ENCODE results near the gene PLA2R1. TPM values are rescaled to one million over a fixed set of nuclear protein-coding genes. Genes with fewer than 3 reads are reported as not detected.

The PLA2R1 gene
- total and polyA plus RNA-seq, 4 experiments from 2014 or later: not detected

DNA sequence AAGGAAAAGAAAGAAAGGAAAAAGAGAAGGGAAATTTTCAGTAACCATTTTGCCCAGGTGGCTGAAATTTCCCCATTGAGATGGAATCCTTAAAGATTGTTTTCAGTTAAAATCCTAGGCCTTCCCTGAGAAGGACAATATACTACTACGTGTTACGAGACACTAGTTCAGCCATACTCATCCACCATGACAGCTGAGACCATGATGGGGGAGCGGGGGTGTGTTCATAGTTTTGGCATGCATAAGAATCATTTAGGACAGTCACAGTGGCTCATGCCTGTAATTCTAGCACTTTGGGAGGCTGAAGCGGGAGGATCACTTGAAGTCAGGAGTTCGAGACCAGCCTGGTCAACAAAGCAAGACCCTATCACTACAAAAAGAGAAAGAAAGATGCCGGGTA is 28.0 kb downstream of the PLA2R1 start:
- no peak for DNase-seq
- no peaks in the 10 kb centered on the region for H3K27me3 ChIP-seq (ENCODE audit: insufficient read depth, low read length)
- no peak overlapping the region for H3K27ac ChIP-seq (ENCODE audit: low read depth, low read length)
- no peaks in the 10 kb centered on the region for H3K36me3 ChIP-seq (ENCODE audit: insufficient read depth, low read length)
- Mint-ChIP-seq H3K9me3 (no peaks in the 10 kb centered on the region), H3K4me3 (no peak overlapping the region), H3K4me1 (no peaks in the 10 kb centered on the region), H3K36me3 (no peaks in the 10 kb centered on the region), H3K27me3 (peaks cover 0 to 2% of the 10 kb centered on the region in 2 donors), H3K27ac (no peak overlapping the region)
- POLR2A ChIA-PET (ENCODE audit: partially characterized antibody): no interaction called here
- no peaks in the 10 kb centered on the region for H3K9me3 ChIP-seq (ENCODE audit: control insufficient read depth in 1 of 2, low read length in 2 of 2)
- H3K4me3 ChIP-seq (ENCODE audit: low read length in 2 of 2): no peak overlapping the region
- CTCF ChIA-PET (ENCODE audit: partially characterized antibody): no interaction called here
- intact Hi-C loops (cut with micrococcal nuclease): no loop called here
- no peaks in the 10 kb centered on the region for H3K4me1 ChIP-seq (ENCODE audit: insufficient read depth, low read length)

DNA sequence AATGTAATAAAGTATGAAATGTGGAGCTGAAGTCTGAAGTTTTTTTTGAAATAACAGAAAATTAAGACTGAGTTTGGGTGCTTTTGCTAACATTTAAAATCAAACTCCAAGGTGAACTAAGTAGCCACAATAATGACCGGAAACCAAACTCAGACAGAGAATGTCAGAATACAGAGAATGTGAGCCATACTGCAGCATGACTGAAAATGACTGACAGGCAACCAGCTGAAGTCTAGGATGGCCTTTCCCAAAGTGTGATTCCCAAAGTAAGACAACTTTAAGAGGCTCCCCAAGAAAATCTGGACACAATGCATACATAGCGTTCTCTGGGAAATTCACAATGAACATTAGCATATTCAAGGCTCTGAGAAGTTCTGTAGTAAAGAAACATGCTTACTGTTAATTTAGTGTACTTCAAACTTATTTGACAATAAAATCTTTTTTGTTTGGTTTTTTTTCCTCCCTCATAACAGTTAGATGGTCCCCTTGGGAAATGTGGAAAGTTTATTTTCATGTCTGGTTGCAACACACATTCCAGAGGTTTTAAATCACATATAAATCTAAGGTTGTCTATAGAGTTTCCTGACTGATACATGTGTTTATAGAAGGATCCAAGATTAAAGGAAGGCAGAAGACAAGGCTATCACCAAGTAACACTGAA is 28.6 kb downstream of the PLA2R1 start:
- ChIA-PET CTCF (ENCODE audit: partially characterized antibody) (no interaction called here), POLR2A (ENCODE audit: partially characterized antibody) (no interaction called here)
- H3K9me3 Mint-ChIP-seq: no peaks in the 10 kb centered on the region
- DNase-seq: no peak
- H3K27ac Mint-ChIP-seq: no peak overlapping the region
- Histone ChIP-seq H3K4me1 (ENCODE audit: insufficient read depth, low read length) (no peaks in the 10 kb centered on the region), H3K27me3 (ENCODE audit: insufficient read depth, low read length) (no peaks in the 10 kb centered on the region), H3K4me3 (ENCODE audit: low read length in 2 of 2) (no peak overlapping the region), H3K36me3 (ENCODE audit: insufficient read depth, low read length) (no peaks in the 10 kb centered on the region), H3K27ac (ENCODE audit: low read depth, low read length) (no peak overlapping the region), H3K9me3 (ENCODE audit: control insufficient read depth in 1 of 2, low read length in 2 of 2) (no peaks in the 10 kb centered on the region)
- intact Hi-C loops (cut with micrococcal nuclease): no loop called here
- no peaks in the 10 kb centered on the region for H3K4me1 Mint-ChIP-seq
- H3K27me3 Mint-ChIP-seq: no peaks in the 10 kb centered on the region
- H3K4me3 Mint-ChIP-seq: no peak overlapping the region
- H3K36me3 Mint-ChIP-seq: no peaks in the 10 kb centered on the region

DNA sequence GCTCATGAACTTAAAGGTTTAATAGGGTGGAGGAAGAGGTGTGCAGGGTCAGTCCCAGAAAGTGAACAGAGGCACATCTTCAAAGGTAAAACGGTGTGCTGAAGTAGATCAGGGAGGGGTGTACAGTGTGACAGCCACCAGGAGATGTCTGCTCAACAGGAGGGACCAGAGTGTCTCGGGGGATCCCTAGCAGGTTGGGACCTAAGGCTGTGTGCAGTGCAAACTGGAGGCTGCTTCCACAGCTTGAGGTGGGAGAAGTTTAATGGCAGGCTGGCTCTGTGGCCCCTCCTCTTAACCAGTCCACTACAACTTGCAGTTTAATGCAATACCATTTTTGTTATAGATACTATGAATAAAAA is 33.2 kb downstream of the PLA2R1 start:
- peaks cover 0 to 3% (median 0%) of the 10 kb centered on the region in 8 donors for H3K9me3 Mint-ChIP-seq
- Histone ChIP-seq H3K9me3 (ENCODE audit: control insufficient read depth in 1 of 2, low read length in 2 of 2) (no peaks in the 10 kb centered on the region), H3K27me3 (ENCODE audit: insufficient read depth, low read length) (no peaks in the 10 kb centered on the region), H3K36me3 (ENCODE audit: insufficient read depth, low read length) (no peaks in the 10 kb centered on the region), H3K4me3 (ENCODE audit: low read length in 2 of 2) (no peak overlapping the region), H3K4me1 (ENCODE audit: insufficient read depth, low read length) (no peaks in the 10 kb centered on the region), H3K27ac (ENCODE audit: low read depth, low read length) (no peak overlapping the region)
- H3K36me3 Mint-ChIP-seq: no peaks in the 10 kb centered on the region
- intact Hi-C loops (cut with micrococcal nuclease): no loop called here
- H3K27ac Mint-ChIP-seq: no peak overlapping the region
- CTCF ChIA-PET (ENCODE audit: partially characterized antibody): no interaction called here
- POLR2A ChIA-PET (ENCODE audit: partially characterized antibody): no interaction called here
- no peaks in the 10 kb centered on the region for H3K4me1 Mint-ChIP-seq
- H3K4me3 Mint-ChIP-seq: no peak overlapping the region
- H3K27me3 Mint-ChIP-seq: peaks cover 2 to 8% of the 10 kb centered on the region in 2 donors
- DNase-seq: no peak

DNA sequence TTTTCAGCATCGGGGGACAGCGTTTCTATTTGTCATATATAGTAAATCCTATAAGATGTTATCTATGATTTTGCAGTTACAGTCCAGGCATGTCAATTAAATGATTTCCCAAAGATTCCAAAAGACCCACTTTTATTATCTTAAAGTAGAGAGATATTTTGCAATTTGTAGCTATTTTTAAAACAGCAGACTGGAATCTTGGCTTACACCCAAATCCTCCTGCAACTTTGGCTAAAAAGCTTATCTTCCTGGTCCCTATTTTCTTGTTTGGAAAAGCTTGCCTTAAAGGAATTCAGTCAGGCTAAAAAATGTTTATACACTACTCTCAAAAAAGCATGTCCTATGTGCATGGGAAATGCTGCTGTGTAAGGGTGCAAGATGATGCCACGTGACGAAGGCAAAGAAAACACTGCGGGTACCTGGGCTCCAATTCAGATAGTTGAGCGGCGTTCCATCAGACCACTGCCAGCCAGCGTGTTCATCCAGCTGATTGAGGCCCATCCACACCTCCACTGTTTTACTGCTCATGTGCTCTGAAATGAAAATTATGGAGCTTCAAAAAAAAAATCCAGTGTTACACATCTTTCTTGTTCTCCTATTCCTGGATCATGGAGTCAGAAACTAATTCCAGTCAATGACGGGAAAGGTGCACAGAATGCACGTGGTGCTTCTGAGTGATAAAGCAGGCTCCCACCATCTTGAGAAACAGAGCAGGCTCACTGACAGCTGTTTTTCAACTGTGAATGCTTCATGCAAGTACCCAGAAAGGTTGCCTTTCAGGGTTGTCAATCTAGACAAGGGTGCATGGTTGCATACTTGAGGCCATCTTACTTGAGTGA is 33.8 kb downstream of the PLA2R1 start:
- ChIA-PET CTCF (ENCODE audit: partially characterized antibody) (no interaction called here), POLR2A (ENCODE audit: partially characterized antibody) (no interaction called here)
- Histone ChIP-seq H3K4me1 (ENCODE audit: insufficient read depth, low read length) (no peaks in the 10 kb centered on the region), H3K27ac (ENCODE audit: low read depth, low read length) (no peak overlapping the region), H3K36me3 (ENCODE audit: insufficient read depth, low read length) (no peaks in the 10 kb centered on the region), H3K27me3 (ENCODE audit: insufficient read depth, low read length) (no peaks in the 10 kb centered on the region), H3K4me3 (ENCODE audit: low read length in 2 of 2) (no peak overlapping the region), H3K9me3 (ENCODE audit: control insufficient read depth in 1 of 2, low read length in 2 of 2) (no peaks in the 10 kb centered on the region)
- Mint-ChIP-seq H3K27me3 (peaks cover 2 to 9% of the 10 kb centered on the region in 2 donors), H3K4me3 (no peak overlapping the region), H3K4me1 (no peaks in the 10 kb centered on the region), H3K27ac (no peak overlapping the region), H3K9me3 (peaks cover 0 to 4% (median 0%) of the 10 kb centered on the region in 8 donors), H3K36me3 (no peaks in the 10 kb centered on the region)
- intact Hi-C loops (cut with micrococcal nuclease): no loop called here
- DNase-seq: no peak

DNA sequence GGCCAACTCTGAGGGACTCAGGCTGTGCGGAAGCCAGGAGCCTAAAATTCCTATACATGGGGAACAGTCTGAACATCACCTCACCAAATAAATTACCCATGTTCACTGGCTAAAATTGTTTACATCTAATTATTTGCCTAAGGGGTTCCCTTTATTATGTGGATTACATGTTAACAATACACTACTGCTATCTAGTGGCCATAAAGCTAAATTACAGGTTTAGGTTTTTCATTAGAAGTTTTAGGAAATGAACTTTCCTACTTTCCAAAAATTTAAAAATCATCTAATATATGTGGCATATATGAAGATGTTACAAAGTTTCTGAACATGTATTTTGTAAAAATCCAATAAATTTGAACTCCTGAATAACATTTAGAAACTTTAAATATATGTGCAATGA is 40.3 kb downstream of the PLA2R1 start:
- Histone ChIP-seq H3K27me3 (ENCODE audit: insufficient read depth, low read length) (no peaks in the 10 kb centered on the region), H3K4me3 (ENCODE audit: low read length in 2 of 2) (no peak overlapping the region), H3K27ac (ENCODE audit: low read depth, low read length) (no peak overlapping the region), H3K9me3 (ENCODE audit: control insufficient read depth in 1 of 2, low read length in 2 of 2) (peaks cover 0 to 3% of the 10 kb centered on the region in 2 donors), H3K36me3 (ENCODE audit: insufficient read depth, low read length) (no peaks in the 10 kb centered on the region), H3K4me1 (ENCODE audit: insufficient read depth, low read length) (no peaks in the 10 kb centered on the region)
- Mint-ChIP-seq H3K27me3 (peaks cover 2 to 11% of the 10 kb centered on the region in 2 donors), H3K4me3 (no peak overlapping the region), H3K27ac (no peak overlapping the region), H3K9me3 (peaks cover 0 to 21% (median 15%) of the 10 kb centered on the region in 8 donors), H3K36me3 (no peaks in the 10 kb centered on the region), H3K4me1 (no peaks in the 10 kb centered on the region)
- DNase-seq: no peak
- intact Hi-C loops (cut with micrococcal nuclease): no loop called here
- CTCF ChIA-PET (ENCODE audit: partially characterized antibody): no interaction called here
- POLR2A ChIA-PET (ENCODE audit: partially characterized antibody): no interaction called here

DNA sequence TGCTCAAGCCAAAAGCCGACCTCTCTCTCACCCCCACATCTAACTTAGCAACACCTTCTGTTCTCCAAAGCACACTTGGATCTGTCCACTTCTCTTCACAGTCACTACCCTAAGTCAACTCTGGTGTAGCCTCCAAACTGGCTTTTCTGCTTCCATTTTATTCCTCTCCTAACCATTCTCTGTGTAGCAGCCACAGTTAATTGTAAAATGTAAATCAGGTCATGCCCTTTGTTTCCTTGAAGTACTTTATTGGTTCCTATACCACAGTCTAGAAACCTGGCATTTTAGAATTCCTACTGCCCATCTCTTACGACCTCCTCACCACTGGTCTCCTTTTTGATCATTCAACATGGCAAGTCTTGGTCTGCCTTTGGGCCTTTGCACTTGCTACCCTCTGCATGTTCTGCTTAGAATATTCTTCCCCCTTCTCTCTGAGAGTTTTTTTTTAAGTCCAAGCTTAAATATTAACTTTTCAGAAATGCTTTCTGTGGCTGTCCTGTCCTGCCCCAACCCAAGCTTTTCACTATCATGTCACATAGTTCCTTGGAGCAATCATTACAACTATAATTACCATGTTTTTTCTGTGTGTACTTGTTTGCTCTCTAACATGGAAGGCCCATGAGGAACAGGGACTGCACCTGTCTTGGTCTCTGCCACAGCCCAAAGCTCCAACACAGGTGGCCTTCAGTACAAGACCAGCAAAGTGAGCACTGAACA is 42.9 kb downstream of the PLA2R1 start:
- Mint-ChIP-seq H3K4me1 (no peaks in the 10 kb centered on the region), H3K36me3 (no peaks in the 10 kb centered on the region), H3K27ac (no peak overlapping the region), H3K9me3 (peaks cover 0 to 21% (median 15%) of the 10 kb centered on the region in 8 donors), H3K4me3 (no peak overlapping the region), H3K27me3 (peaks cover 6 to 17% of the 10 kb centered on the region in 2 donors)
- H3K36me3 ChIP-seq (ENCODE audit: insufficient read depth, low read length): no peaks in the 10 kb centered on the region
- H3K4me3 ChIP-seq (ENCODE audit: low read length in 2 of 2): no peak overlapping the region
- POLR2A ChIA-PET (ENCODE audit: partially characterized antibody): no interaction called here
- no peaks in the 10 kb centered on the region for H3K4me1 ChIP-seq (ENCODE audit: insufficient read depth, low read length)
- CTCF ChIA-PET (ENCODE audit: partially characterized antibody): no interaction called here
- no peaks in the 10 kb centered on the region for H3K27me3 ChIP-seq (ENCODE audit: insufficient read depth, low read length)
- H3K27ac ChIP-seq (ENCODE audit: low read depth, low read length): no peak overlapping the region
- intact Hi-C loops (cut with micrococcal nuclease): no loop called here
- H3K9me3 ChIP-seq (ENCODE audit: control insufficient read depth in 1 of 2, low read length in 2 of 2): peaks cover 0 to 3% of the 10 kb centered on the region in 2 donors
- no peak for DNase-seq

DNA sequence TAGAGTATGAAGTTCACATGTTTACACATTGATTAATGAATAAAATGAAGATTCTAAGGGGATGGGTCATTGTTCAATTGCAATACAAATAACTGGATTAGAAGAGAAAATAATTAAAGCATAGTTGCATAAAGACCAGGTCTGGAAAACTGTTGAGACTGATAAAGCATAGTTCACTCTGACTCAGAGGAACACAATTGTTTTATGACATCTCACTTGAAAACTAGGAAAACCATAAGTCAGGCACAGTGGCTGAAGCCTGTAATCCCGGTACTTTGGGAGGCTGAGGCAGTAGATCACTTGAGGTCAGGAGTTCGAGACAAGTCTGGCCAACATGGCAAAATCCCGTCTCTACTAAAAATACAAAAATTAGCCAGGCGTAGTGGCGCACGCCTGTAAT is 46.7 kb downstream of the PLA2R1 start:
- no peaks in the 10 kb centered on the region for H3K9me3 Mint-ChIP-seq
- Histone ChIP-seq H3K4me3 (ENCODE audit: low read length in 2 of 2) (no peak overlapping the region), H3K27ac (ENCODE audit: low read depth, low read length) (no peak overlapping the region), H3K4me1 (ENCODE audit: insufficient read depth, low read length) (no peaks in the 10 kb centered on the region), H3K36me3 (ENCODE audit: insufficient read depth, low read length) (no peaks in the 10 kb centered on the region), H3K9me3 (ENCODE audit: control insufficient read depth in 1 of 2, low read length in 2 of 2) (no peaks in the 10 kb centered on the region), H3K27me3 (ENCODE audit: insufficient read depth, low read length) (no peaks in the 10 kb centered on the region)
- H3K4me3 Mint-ChIP-seq: no peak overlapping the region
- POLR2A ChIA-PET (ENCODE audit: partially characterized antibody): no interaction called here
- CTCF ChIA-PET (ENCODE audit: partially characterized antibody): interaction anchor here (1.2 kb wide), 1 partner anchor 32 kb away, joined by 3 read pairs; no protein-coding TSS in a partner anchor
- H3K27me3 Mint-ChIP-seq: peaks cover 10 to 15% of the 10 kb centered on the region in 2 donors
- no peak for DNase-seq
- no peaks in the 10 kb centered on the region for H3K4me1 Mint-ChIP-seq
- H3K27ac Mint-ChIP-seq: no peak overlapping the region
- intact Hi-C loops (cut with micrococcal nuclease): no loop called here
- no peaks in the 10 kb centered on the region for H3K36me3 Mint-ChIP-seq

Data from CD4-positive, alpha-beta memory T cell (primary cell).